ENCODE data around the gene MTA3.

MTA3 gene

GRCh38 chr2:42622943-42623676 lies 54.7 kb downstream of the MTA3 start:
- TF ChIP-seq GATA2 (IDR thresholded peaks at IDR 0.05; ENCODE audit: low read depth, low read length) (no peak), GATA3 (IDR thresholded peaks at IDR 0.05; ENCODE audit: low read depth, low read length) (no peak)

GRCh38 chr2:42624047-42624446 lies 55.6 kb downstream of the MTA3 start:
- no peak for TF ChIP-seq GATA3 (IDR thresholded peaks at IDR 0.05; ENCODE audit: low read depth, low read length)
- TF ChIP-seq GATA2 (IDR thresholded peaks at IDR 0.05; ENCODE audit: low read depth, low read length): no peak

DNA sequence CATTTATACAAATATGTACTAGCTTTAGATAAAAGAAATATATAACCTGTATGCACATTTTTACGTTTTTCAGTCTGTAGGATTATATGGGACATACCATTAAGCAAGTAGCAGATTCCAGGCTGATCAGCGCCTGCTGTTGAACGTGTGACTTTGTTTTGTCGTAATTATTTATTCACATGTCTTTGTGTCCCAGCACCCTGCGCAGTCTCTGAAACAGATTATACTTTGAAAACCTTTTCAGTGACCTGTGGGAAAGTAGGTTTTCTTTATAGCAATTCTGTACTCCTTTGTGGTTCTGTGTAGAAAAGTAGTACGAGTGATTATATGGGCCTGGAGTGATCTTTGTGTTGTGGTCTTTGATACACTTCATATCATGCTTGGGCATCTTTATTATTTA lies 68.5 kb downstream of the MTA3 start:
- TF ChIP-seq GATA2 (IDR thresholded peaks at IDR 0.05; ENCODE audit: low read depth, low read length) (no peak), GATA3 (IDR thresholded peaks at IDR 0.05; ENCODE audit: low read depth, low read length) (no peak)

DNA sequence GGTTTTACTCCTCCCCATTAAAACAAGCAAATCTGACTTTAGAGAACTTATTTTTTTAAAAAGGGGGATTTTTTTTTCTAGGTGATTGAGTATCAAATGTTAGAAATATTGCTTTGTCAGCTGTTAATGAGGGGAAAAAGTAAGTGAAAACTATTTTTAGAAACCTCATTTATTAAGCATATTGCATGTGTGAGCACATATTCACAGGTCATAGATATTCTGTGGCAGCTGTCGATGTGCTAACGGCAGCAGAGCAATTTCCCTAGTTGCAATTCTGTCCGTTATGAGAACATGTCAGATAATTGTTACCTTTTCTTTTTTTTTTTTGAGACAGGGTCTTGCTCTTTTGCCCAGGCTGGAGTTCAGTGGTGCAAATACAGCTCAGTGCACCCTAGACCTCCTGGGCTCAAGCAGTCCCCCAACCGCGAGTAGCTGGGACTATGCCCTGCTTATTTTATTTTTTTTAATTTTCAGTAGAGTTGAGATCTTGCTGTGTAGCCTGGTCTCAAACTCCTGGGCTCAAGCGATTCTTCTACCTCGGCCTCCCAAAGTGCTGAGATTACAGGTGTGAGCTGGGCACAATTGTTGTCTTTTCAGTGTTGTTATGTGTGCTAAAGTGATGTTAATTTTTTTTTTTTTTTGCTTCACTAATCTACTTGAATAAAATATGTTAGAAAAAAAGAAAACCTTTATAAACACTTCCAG lies 69.8 kb downstream of the MTA3 start:
- TF ChIP-seq GATA3 (IDR thresholded peaks at IDR 0.05; ENCODE audit: low read depth, low read length) (no peak), GATA2 (IDR thresholded peaks at IDR 0.05; ENCODE audit: low read depth, low read length) (no peak)

GRCh38 chr2:42639340-42640077 lies 71.1 kb downstream of the MTA3 start:
- no peak for TF ChIP-seq GATA3 (IDR thresholded peaks at IDR 0.05; ENCODE audit: low read depth, low read length)
- no peak for TF ChIP-seq GATA2 (IDR thresholded peaks at IDR 0.05; ENCODE audit: low read depth, low read length)

DNA sequence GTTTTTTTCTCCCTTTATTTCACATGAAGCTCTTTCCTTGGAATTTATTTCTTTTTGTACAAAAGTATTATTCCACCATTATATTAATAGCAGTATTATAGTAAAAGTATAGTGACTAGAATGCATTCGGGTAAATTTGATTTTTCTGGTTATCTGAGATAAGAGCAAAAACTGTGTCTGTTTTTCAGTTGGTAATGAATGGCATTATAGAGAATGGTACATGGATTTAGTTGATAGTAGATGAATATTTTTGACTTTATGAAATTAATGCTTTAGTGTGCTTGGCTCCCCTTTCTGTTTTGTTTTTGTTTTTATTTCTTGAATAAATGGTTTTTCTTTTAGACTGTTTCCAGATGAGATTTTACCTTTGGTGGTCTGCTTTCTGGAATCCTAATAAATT lies 71.8 kb downstream of the MTA3 start:
- TF ChIP-seq GATA3 (IDR thresholded peaks at IDR 0.05; ENCODE audit: low read depth, low read length) (peak; percentile 71), GATA2 (IDR thresholded peaks at IDR 0.05; ENCODE audit: low read depth, low read length) (peak; percentile 20; the same call in 1 of the 2 replicates)

DNA sequence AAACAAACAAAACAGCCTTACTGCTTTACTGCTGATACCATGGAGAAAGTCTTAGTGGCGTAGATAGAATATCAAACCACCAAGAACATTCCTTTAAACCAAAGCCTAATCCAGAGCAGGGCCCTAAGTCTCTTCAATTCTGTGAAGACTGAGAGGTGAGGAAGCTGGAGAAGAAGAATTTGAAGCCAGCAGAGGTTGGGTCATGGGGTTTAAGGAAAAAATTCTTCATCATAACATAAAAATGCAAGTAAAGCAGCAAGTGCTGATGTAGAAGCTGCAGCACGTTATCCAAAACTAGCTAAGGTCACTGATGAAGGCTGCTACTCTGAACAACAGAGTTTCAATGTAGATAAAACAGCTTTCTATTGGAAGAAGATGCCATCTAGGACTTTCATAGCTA lies 77.1 kb downstream of the MTA3 start:
- TF ChIP-seq GATA3 (IDR thresholded peaks at IDR 0.05; ENCODE audit: low read depth, low read length) (no peak), GATA2 (IDR thresholded peaks at IDR 0.05; ENCODE audit: low read depth, low read length) (no peak)

GRCh38 chr2:42648796-42649195 lies 80.4 kb downstream of the MTA3 start:
- TF ChIP-seq GATA2 (IDR thresholded peaks at IDR 0.05; ENCODE audit: low read depth, low read length) (no peak), GATA3 (IDR thresholded peaks at IDR 0.05; ENCODE audit: low read depth, low read length) (no peak)

DNA sequence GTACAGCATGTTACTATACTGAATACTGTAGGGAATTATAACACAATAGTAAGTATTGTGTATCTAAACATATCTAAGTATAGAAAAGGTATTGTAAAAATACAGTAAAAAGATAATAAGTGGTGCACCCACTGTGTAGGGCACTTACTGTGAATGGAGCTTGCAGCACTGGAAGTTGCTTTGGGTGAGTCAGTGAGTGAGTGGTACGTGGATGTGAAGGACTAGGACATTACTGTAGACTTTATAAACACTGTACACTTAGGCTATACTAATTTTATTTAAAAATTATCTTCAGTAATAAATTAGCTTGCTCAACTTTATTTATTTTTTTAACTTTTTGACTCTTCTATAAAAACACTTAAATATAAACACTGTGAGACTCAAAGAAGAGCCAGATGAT lies 82.6 kb downstream of the MTA3 start:
- no peak for TF ChIP-seq GATA3 (IDR thresholded peaks at IDR 0.05; ENCODE audit: low read depth, low read length)

DNA sequence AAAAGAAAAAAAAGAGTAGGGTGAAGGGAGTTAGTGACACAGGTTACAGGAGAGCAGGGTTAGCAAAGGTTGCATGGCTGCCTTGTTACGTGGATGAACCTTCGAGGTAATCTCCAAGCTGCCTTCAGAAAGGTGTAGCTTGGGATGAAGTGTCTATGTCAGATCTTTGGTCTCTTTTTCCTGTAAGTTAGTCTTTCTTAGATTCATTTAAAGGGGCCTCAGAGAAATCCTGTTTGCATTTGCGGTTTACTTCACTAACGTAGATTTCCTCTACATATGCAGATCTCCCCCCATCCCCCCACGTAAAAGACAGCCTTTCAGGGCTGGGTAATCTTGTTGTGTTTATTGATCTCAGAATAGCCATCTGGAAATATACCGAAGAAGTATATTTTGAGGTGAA lies 83.7 kb downstream of the MTA3 start:
- TF ChIP-seq GATA3 (IDR thresholded peaks at IDR 0.05; ENCODE audit: low read depth, low read length) (no peak), GATA2 (IDR thresholded peaks at IDR 0.05; ENCODE audit: low read depth, low read length) (no peak)

DNA sequence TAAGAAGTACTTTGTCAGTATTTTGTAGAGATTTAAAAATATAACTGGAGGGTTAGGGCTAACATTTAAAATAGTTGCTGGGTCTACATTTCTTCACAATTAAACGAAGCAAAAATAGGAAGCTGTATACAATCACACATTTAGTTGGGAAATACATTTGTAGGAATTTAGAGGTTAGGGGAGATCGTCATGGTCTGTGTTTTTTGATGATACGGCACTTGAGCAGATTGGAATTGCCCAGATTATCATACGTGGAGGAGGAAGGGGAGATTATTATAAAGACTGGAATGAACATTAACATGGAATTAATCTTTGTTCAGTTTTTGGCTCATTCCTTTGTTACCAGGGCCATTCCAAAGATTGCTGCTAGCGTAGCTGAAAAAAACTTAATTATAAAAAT lies 84.6 kb downstream of the MTA3 start:
- no peak for TF ChIP-seq GATA3 (IDR thresholded peaks at IDR 0.05; ENCODE audit: low read depth, low read length)
- TF ChIP-seq GATA2 (IDR thresholded peaks at IDR 0.05; ENCODE audit: low read depth, low read length): no peak

DNA sequence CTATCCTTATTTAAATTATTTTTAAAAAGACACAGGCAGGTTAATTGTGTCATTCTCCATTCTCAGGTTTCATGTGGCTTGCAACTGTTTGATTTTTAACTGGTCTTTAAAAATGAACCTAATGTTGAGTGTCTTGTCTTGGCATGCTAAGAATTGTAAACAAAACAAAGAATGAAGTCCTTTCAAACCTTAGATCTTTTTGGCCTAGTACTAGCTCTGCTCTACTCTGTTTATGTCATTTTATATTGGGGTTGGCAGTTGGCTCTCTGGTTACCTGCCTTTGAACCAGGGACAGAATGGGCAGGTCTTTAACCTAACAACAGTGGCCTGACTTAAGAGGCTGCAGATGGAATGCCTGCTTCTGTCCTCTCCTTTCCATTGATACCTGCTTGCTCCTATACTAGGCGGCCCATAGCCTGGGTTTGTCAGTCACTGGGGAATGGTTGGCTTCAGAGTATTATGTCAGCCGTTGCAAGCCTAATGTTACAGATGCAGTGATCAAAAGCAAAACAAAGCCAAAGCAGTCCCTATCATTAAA lies 85.5 kb downstream of the MTA3 start:
- no peak for TF ChIP-seq GATA2 (IDR thresholded peaks at IDR 0.05; ENCODE audit: low read depth, low read length)
- no peak for TF ChIP-seq GATA3 (IDR thresholded peaks at IDR 0.05; ENCODE audit: low read depth, low read length)

DNA sequence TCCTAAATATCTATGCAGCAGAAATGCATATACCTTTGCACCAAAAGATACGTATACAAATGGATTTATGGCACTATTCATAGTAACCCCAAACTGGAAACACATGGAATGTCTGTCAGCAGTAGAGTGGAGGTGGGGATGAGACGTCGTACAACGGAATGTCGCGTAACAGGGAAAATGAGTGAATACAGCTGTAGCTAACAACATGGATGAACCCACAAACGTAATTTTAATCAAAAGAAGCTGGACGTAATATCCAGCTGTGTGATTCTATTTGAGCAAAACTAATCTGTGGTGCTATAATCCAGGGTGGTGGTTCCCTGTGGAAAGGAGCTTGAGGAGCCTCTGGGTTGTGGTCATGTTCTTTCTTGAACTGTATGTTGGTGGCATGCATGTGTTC lies 89.9 kb downstream of the MTA3 start:
- no peak for TF ChIP-seq GATA3 (IDR thresholded peaks at IDR 0.05; ENCODE audit: low read depth, low read length)
- no peak for TF ChIP-seq GATA2 (IDR thresholded peaks at IDR 0.05; ENCODE audit: low read depth, low read length)

- TF ChIP-seq GATA3 (IDR thresholded peaks at IDR 0.05; ENCODE audit: low read depth, low read length) (no peak), GATA2 (IDR thresholded peaks at IDR 0.05; ENCODE audit: low read depth, low read length) (no peak)
These were observed 91.2 kb downstream of the MTA3 start for GRCh38 chr2:42659609-42660008.
